Activated T-helper 1 cell treated with anti-CD3 and anti-CD28 coated beads, Interleukin-12 subunit alpha, Interleukin-12 subunit beta, Interleukin-2, Interleukin-4 antibody, amounts not matched to agents 30 ng/mL and 10 ng/mL and 1 ng/mL, durations not matched to agents 14 hours and 24 hours and 36 hours (primary cell): Measurements from ENCODE around the gene SNAI1. TPM values are rescaled to one million over a fixed set of nuclear protein-coding genes. Genes with fewer than 3 reads are reported as not detected.
A peak's percentile ranks its signal among the peaks of the same experiment; 100 is the strongest.

Experiments
- DNase-seq: peaks from one replicate; pipeline ENCODE4 v3.0.0; 2021; ENCODE audit warnings: low spot score
- H3K27ac Mint-ChIP-seq: one replicate; pipeline ENCODE4 v1.8.0; 2021; ENCODE audit warnings: mild to moderate bottlenecking, mixed read lengths
- H3K27me3 Mint-ChIP-seq: one replicate; pipeline ENCODE4 v1.8.0; 2022; ENCODE audit warnings: mild to moderate bottlenecking, moderate library complexity, mixed read lengths; ENCODE audit not compliant: insufficient read depth
- H3K36me3 Mint-ChIP-seq: one replicate; pipeline ENCODE4 v1.8.0; 2021; ENCODE audit warnings: low read depth, mixed read lengths
- H3K4me1 Mint-ChIP-seq: one replicate; pipeline ENCODE4 v1.8.0; 2021; ENCODE audit warnings: low read depth, mixed read lengths
- H3K4me3 Mint-ChIP-seq: one replicate; pipeline ENCODE4 v1.8.0; 2021; ENCODE audit warnings: mild to moderate bottlenecking, moderate library complexity, mixed read lengths
- H3K9me3 Mint-ChIP-seq: one replicate; pipeline ENCODE4 v1.8.0; 2021; ENCODE audit warnings: mixed read lengths
- intact Hi-C: fragments of 100-400 bp; cut with micrococcal nuclease; formaldehyde crosslinking; loops from one replicate; pipeline ENCODE4 v1.15.1; 2024
- total RNA-seq: library from RNA; stranded (reverse); gene quantifications from 2 replicates; pipeline ENCODE4 v1.2.3, GENCODE V29; 2022

The SNAI1 gene
- total RNA-seq: 3.5 and 3.9 TPM in 2 replicates

DNA sequence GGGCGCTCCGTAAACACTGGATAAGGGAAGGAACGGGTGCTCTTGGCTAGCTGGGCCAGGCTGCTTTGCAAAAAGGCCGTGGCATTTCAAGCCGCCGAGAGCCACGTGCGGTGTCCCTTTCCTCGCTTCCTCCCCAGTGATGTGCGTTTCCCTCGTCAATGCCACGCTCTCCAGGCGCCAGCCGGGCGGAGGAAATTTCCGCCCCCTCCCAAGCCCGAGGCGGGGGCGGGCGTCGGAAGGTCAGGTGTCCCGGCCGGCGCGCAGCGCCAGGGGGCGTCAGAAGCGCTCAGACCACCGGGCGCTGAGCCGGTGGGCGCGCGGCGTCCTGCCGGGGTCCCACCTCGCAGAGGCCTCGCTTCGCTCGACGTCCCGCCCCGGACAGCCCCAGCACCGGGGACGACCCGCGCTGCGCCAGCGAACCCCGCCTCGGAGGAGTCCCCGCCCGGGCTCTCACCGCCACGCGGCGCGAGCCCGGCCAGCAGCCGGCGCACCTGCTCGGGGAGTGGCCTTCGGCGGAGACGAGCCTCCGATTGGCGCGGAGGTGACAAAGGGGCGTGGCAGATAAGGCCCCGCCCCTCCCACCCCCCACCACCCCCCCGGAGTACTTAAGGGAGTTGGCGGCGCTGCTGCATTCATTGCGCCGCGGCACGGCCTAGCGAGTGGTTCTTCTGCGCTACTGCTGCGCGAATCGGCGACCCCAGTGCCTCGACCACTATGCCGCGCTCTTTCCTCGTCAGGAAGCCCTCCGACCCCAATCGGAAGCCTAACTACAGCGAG is at the start of gene SNAI1:
SNAI1 (plus strand) TSS at position 635 of the 777 bp plus-strand sequence; CDS start at position 715, 80 bp downstream.
- H3K27ac Mint-ChIP-seq: peak within 1 kb of the TSS; percentile 67
- peak; percentile 79 for DNase-seq
- H3K36me3 Mint-ChIP-seq: no peaks in the 10 kb centered on the region
- peaks cover 4% of the 10 kb centered on the region for H3K4me1 Mint-ChIP-seq
- peaks cover 26% of the 10 kb centered on the region for H3K27me3 Mint-ChIP-seq
- H3K4me3 Mint-ChIP-seq: peak within 1 kb of the TSS; percentile 59
- intact Hi-C loops: loop anchor here (1.0 to 5.0 kb wide), 3 partner anchors 46 to 480 kb away; partner anchors contain the start of gene RNF114
- no peaks in the 10 kb centered on the region for H3K9me3 Mint-ChIP-seq

DNA sequence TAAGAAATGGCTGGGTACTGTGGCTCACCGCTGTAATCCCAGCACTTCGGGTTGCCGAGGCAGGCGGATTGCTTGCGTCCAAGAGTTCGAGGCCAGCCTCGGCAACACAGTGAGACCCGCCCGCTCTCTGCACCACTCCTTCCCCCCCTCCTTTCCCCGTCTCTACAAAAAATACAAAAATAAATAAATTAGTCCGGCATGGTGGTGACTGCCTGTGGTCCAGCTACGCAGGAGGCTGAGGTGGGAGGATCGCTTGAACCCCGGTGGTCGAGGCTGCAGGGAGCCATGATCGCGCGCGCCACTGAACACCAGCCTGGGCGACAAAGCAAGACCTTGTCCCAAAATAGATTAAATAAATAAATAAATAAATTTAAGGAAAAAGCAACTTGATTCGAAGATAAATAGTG is 47.0 kb upstream of the SNAI1 start:
- Mint-ChIP-seq H3K4me3 (peak overlapping the region; percentile 19), H3K36me3 (peaks cover 8% of the 10 kb centered on the region), H3K4me1 (peaks cover 34% of the 10 kb centered on the region), H3K9me3 (no peaks in the 10 kb centered on the region), H3K27ac (no peak overlapping the region), H3K27me3 (no peaks in the 10 kb centered on the region)
- DNase-seq: no peak
- intact Hi-C loops: loop anchor here (1.0 to 5.0 kb wide), 8 partner anchors 7 to 889 kb away; partner anchors contain the start of genes CSE1L, PEDS1, SLC9A8 and SNAI1

DNA sequence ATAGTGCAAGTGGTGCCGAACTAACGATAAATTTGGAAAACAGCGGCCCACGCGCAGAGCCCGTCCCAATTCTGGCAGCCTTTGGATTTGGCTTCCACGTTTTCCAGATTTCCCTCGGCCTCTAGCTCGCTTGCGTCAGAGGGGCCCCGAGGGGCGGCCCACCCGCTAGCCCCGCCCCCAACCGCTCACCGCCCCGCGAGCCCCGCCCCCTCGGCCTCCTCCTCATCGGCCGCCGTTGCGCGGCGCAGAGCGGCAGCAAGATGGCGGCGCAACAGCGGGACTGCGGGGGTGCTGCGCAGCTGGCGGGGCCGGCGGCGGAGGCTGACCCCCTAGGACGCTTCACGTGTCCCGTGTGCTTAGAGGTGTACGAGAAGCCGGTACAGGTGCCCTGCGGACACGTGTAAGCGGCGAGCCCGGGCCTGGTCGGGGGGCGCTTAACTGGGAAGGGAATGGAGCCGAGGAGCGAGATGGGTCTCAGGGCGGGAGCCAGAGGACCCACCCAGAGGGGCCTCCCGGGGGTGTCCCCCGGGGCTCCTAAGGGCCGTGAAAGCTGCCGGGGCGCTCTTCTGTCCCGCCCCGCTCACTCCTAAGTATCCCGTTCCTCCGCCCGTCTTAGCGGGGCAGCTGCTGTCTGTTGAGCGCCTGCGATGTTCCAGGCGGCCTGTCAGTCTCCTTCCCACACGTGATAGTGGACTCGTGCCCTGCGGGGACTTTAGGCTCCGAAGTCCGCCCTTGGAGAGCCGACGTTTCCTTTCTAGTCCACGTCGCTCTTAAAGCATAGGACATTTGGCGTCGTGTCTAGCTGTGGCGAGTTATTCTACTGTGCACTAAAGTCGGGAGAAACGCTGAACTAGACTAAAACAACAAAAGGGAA is 46.4 kb upstream of the SNAI1 start, which contains the start of gene RNF114:
RNF114 (plus strand) TSS at position 245 of the 874 bp plus-strand sequence; CDS start at position 261, 16 bp downstream.
- peak within 1 kb of the TSS; percentile 93 for H3K27ac Mint-ChIP-seq
- no peaks in the 10 kb centered on the region for H3K9me3 Mint-ChIP-seq
- H3K4me3 Mint-ChIP-seq: peak within 1 kb of the TSS; percentile 94
- DNase-seq: peak; percentile 82
- H3K27me3 Mint-ChIP-seq: no peaks in the 10 kb centered on the region
- H3K4me1 Mint-ChIP-seq: peaks cover 34% of the 10 kb centered on the region
- peaks cover 12% of the 10 kb centered on the region for H3K36me3 Mint-ChIP-seq
- intact Hi-C loops: loop anchor here (1.0 to 5.0 kb wide), 8 partner anchors 8 to 890 kb away; partner anchors contain the start of genes CSE1L, PEDS1, SLC9A8 and SNAI1

DNA sequence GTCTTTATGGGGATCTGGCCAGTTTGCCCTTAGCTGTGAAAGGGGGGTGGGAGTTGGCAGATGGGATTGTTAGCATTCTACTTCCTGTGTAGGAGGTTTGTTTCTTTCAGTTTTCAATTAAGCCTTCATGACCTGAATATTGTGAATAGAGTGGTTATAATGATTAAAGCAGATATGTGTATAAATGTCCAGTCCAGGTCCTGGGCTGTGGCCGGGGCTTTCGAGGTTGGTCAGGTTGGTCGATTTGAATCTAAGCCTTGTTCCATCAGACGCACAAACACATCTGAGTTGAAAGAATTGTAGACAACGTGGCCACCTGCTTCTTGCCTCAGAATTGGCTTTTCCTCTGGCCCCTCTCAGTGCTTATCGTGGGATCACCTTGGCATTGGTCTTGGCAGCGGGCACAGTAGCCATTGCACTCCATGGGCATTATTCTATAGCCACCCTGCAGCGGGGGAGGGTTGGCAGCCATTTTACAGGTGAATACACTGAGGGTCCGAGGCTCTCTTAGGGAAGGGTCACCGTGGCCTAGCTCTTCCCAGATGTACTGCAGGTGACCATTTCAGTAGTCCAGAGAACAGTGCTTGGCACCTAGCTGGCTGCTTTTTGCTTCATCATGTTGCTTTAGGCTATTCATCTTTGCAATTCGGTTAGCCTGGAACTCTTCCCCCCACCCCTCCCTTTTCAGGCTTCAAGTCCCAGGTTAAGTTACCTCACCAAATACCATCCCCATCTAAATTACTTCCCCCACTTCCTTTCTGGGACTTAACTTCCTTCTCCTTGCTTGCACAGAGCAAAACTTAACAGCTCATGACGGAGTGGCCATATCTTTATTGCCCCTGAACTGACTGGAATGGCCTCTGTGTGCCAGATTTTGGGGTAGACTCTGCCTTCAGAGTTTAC is 45.5 kb upstream of the SNAI1 start:
- Mint-ChIP-seq H3K27me3 (no peaks in the 10 kb centered on the region), H3K27ac (peak overlapping the region; percentile 93), H3K4me3 (peak overlapping the region; percentile 94), H3K9me3 (no peaks in the 10 kb centered on the region), H3K4me1 (peaks cover 34% of the 10 kb centered on the region), H3K36me3 (peaks cover 16% of the 10 kb centered on the region)
- no peak for DNase-seq
- intact Hi-C loops: loop anchor here (2.0 to 5.0 kb wide), 4 partner anchors 124 to 890 kb away; partner anchors contain the start of genes CSE1L, PEDS1, SLC9A8 and ZNFX1

DNA sequence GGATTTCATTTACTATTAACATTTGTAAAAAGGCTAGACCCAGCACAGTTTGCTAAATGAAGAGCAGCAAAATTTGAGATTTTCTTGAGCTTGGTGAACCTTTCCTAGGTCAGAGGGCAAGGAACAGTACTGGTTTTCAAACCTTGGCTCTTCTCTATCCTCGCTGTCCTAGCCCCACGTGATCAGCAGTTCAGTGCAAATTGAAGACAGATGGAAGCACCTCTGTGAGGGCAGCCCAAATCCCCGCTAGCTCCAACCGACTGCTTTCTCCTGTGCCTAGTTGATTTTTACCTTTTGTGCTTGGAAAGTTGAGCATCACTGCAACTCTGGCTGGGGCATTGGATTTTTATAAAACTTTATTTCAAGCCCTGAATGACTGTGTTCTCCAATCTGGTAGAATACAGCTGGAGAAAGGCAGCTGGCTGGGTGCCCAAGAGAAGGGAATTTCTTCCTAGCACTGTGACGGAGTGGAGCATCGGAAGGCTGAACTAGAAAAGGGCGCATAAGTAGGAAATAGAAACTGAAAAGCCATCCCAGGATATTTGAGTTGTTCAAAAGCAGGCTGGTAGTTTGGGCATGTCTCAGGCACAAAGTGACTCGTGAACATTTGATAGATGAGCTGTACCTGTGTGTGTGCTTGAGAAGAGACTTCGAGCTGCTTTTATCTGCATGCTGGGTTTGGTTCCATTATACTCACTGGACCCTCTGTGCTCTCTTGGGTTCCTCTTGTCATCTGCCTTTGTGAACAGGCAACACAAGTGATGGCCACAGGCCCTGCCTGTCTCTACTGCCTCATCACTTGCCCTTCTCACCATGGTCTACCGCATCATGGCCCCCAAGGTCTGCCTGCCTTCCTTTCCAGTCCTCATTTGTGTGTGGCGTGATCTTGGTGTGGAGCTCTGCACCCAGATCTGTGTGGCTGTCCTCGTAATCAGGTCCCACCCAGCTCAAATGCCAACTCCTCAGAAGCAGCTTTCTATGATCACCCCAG is 44.3 kb upstream of the SNAI1 start:
- no peak for DNase-seq
- peaks cover 34% of the 10 kb centered on the region for H3K4me1 Mint-ChIP-seq
- intact Hi-C loops: loop anchor here (5.0 kb wide), 1 partner anchor 214 kb away; the partner anchor contains the start of gene PEDS1
- peak overlapping the region; percentile 94 for H3K4me3 Mint-ChIP-seq
- peak overlapping the region; percentile 27 for H3K27ac Mint-ChIP-seq
- H3K27me3 Mint-ChIP-seq: no peaks in the 10 kb centered on the region
- H3K9me3 Mint-ChIP-seq: no peaks in the 10 kb centered on the region
- H3K36me3 Mint-ChIP-seq: peaks cover 16% of the 10 kb centered on the region

DNA sequence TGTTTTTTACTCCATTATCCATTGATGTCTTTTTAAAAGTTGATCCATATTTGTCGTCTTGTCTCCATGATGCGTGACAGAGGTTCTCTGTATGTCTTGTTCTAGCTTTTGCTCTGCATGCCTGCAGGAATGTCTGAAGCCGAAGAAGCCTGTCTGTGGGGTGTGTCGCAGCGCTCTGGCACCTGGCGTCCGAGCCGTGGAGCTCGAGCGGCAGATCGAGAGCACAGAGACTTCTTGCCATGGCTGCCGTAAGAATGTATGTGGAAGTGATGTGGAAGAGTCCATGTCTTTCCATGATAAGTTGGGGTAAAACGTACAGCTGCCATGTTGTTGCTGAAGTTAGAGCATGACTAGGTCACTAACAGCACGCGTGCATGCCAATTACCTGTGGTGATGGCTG is 41.3 kb upstream of the SNAI1 start:
- Mint-ChIP-seq H3K27ac (peak overlapping the region; percentile 22), H3K36me3 (peaks cover 31% of the 10 kb centered on the region), H3K27me3 (no peaks in the 10 kb centered on the region), H3K9me3 (no peaks in the 10 kb centered on the region), H3K4me3 (no peak overlapping the region), H3K4me1 (peaks cover 28% of the 10 kb centered on the region)
- no peak for DNase-seq
- intact Hi-C loops: no loop called here

DNA sequence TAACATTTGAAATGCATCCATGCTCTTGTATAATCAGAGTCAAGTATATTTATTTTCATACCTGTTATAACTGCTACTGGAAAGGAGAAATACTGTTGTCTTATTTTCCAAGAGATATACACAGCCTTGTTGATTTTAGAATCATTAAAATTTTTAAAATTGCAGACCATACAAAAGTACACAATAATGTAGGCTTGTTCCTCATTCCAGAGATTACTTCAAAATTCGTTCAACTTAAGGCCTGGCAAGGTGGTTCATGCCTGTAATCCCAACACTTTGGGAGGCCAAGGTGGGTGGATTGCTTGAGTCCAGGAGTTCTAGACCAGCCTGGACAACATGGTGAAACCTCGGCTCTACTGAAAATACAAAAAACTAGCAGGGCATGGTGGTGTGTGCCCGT is 40.5 kb upstream of the SNAI1 start:
- intact Hi-C loops: no loop called here
- no peak overlapping the region for H3K27ac Mint-ChIP-seq
- no peaks in the 10 kb centered on the region for H3K27me3 Mint-ChIP-seq
- no peaks in the 10 kb centered on the region for H3K9me3 Mint-ChIP-seq
- H3K36me3 Mint-ChIP-seq: peaks cover 33% of the 10 kb centered on the region
- H3K4me1 Mint-ChIP-seq: peaks cover 20% of the 10 kb centered on the region
- DNase-seq: no peak
- H3K4me3 Mint-ChIP-seq: no peak overlapping the region

DNA sequence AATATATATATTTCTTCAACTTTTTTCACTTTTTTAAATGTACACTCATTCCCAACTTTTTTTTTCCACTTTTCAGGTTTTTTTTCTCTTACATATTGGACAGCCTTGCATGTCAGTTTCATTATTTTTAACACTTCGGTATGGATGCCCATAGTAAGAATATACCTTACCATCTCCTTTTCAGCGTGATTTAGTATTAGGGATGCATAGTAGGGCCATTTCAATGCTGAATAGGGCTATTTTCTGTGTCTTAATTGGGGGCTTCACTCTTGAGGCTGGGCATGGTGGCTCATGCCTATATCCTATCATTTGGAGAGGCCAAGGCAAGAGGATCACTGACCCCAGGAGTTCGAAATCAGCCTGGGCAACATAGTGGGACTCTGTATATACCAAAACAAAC is 39.8 kb upstream of the SNAI1 start:
- no peak for DNase-seq
- H3K27me3 Mint-ChIP-seq: no peaks in the 10 kb centered on the region
- H3K27ac Mint-ChIP-seq: no peak overlapping the region
- H3K9me3 Mint-ChIP-seq: no peaks in the 10 kb centered on the region
- no peak overlapping the region for H3K4me3 Mint-ChIP-seq
- intact Hi-C loops: no loop called here
- H3K36me3 Mint-ChIP-seq: peaks cover 34% of the 10 kb centered on the region
- peaks cover 14% of the 10 kb centered on the region for H3K4me1 Mint-ChIP-seq

DNA sequence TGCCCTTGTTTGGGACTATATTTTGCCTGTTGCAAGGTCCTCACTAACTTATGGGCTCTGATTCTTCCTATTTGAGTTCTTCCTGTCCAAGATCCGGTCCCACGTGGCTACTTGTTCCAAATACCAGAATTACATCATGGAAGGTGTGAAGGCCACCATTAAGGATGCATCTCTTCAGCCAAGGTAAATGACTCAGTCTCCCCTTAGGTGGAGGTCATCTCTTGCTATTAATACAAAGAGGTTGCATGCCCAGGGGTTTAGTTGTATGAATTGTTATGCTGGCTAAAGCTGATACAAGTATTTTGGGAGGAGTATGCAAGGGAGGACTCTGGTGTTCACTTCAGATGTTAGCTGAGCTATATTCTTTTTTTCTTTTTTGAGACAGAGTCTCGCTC is 37.5 kb upstream of the SNAI1 start:
- Mint-ChIP-seq H3K27me3 (no peaks in the 10 kb centered on the region), H3K36me3 (peaks cover 47% of the 10 kb centered on the region), H3K9me3 (no peaks in the 10 kb centered on the region), H3K4me3 (no peak overlapping the region), H3K27ac (no peak overlapping the region), H3K4me1 (no peaks in the 10 kb centered on the region)
- no peak for DNase-seq
- intact Hi-C loops: no loop called here

DNA sequence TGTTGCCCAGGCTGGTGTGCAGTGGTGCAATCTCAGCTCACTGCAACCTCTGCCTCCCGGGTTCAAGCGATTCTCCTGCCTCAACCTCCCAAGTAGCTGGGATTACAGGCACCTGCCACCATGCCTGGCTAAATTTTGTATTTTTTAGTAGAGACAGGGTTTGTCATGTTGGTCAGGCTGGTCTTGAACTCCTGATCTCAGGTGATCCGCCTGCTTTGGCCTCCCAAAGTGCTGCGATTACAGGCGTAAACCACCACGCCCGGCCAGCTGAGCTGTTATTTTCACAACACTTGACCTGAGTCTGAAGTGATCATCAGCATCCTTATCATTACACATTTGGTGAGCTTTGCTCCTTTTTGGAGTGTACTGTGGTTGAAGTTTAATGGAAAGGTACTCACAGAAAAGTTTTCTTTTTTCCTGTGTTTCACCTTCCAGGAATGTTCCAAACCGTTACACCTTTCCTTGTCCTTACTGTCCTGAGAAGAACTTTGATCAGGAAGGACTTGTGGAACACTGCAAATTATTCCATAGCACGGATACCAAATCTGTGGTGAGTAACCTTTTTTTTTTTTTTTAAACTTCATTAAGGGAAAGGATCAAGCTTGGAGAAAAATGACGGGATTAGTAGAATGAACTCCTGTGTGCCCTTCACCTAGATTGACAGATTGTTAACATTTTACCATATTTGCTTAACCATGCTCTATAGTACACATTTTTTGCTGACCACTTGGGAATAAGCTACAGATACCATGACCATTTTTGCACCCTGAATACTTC is 36.9 kb upstream of the SNAI1 start:
- H3K4me3 Mint-ChIP-seq: no peak overlapping the region
- H3K27me3 Mint-ChIP-seq: no peaks in the 10 kb centered on the region
- H3K27ac Mint-ChIP-seq: no peak overlapping the region
- intact Hi-C loops: no loop called here
- H3K36me3 Mint-ChIP-seq: peaks cover 51% of the 10 kb centered on the region
- no peaks in the 10 kb centered on the region for H3K4me1 Mint-ChIP-seq
- no peaks in the 10 kb centered on the region for H3K9me3 Mint-ChIP-seq
- no peak for DNase-seq

DNA sequence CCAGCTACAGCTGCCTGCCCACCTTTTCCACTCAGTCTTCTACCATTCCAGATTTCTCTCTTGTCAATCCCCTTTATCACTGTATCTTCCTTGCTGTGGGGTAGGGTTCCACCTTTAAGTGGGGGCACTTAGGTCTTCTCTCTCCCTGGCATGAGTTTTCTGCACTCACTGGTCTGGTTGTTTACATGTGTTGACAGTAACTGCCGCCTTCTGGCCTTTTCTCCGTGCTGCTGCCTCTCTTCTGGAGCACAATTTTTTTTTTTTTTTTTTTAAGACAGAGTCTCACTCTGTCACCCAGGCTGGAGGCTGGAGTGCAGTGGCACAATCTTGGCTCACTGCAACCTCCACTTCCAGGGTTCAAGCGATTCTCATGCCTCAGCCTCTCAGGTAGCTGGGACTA is 34.6 kb upstream of the SNAI1 start:
- no peak overlapping the region for H3K27ac Mint-ChIP-seq

More for the DNA sequence above, 34.6 kb upstream of the SNAI1 start:
- intact Hi-C loops: no loop called here
- Mint-ChIP-seq H3K4me1 (no peaks in the 10 kb centered on the region), H3K27me3 (no peaks in the 10 kb centered on the region), H3K4me3 (no peak overlapping the region), H3K36me3 (peaks cover 58% of the 10 kb centered on the region), H3K9me3 (no peaks in the 10 kb centered on the region)
- DNase-seq: no peak
